Heart right ventricle (tissue), 16 donors: ENCODE data around the gene EBF3. TPM values are rescaled to one million over a fixed set of nuclear protein-coding genes. Genes with fewer than 3 reads are reported as not detected.

Experiments
- ATAC-seq, 8 donors: fragments of 200-7000 bp; cut with Tn5 transposase; one replicate each; pipeline ENCODE4 v1.9.1; 2020; ENCODE audit warnings: mild to moderate bottlenecking in 8 of 8, moderate library complexity in 8 of 8, moderate number of reproducible peaks in 1 of 8
- DNase-seq, 2 donors: peaks; one replicate each; pipeline ENCODE4 v3.0.0-alpha.2; 2020
- H3K27ac ChIP-seq, 10 donors: fragments of 200-600 bp; sonication (generic) in 2 of 10; one replicate each; pipeline versions ENCODE4 v1.5.0 to v1.8.0; 2020 to 2022; ENCODE audit warnings: mild to moderate bottlenecking in 3 of 10
- H3K27me3 ChIP-seq, 7 donors: fragments of 200-600 bp; one replicate each; pipeline ENCODE4 v1.8.0; 2021 to 2022; ENCODE audit warnings: mild to moderate bottlenecking in 2 of 7
- H3K36me3 ChIP-seq, 9 donors: fragments of 200-600 bp; sonication (generic) in 1 of 9; one replicate each; pipeline versions ENCODE4 v1.5.0 to v1.8.0; 2020 to 2022; ENCODE audit warnings: mild to moderate bottlenecking in 2 of 9
- H3K4me1 ChIP-seq, 9 donors: fragments of 200-600 bp; sonication (generic) in 1 of 9; one replicate each; pipeline versions ENCODE4 v1.5.0 to v1.8.0; 2020 to 2022; ENCODE audit warnings: mild to moderate bottlenecking in 4 of 9
- H3K4me3 ChIP-seq, 10 donors: fragments of 200-600 bp; sonication (generic) in 2 of 10; one replicate each; pipeline versions ENCODE4 v1.5.0 to v1.8.0; 2020 to 2022; ENCODE audit warnings: mild to moderate bottlenecking in 7 of 10, moderate library complexity in 2 of 10
- H3K9me3 ChIP-seq, 11 donors: fragments of 200-600 bp in 10 of 11; sonication (generic) in 2 of 11; one replicate each; pipeline versions ENCODE4 v1.5.0 to v1.8.0; 2013 to 2022; ENCODE audit warnings: mild to moderate bottlenecking in 2 of 11, control low read depth in 1 of 11, moderate library complexity in 1 of 11
- WGBS, 2 donors: extraction: QIAGEN DNeasy Blood & Tissue Kit; methylation state at CpG; one replicate each; pipeline ENCODE4 v1.1.7; 2013; ENCODE audit warnings: inconsistent platforms in 1 of 2; 5-methylcytosine and 5-hydroxymethylcytosine counted together
- intact Hi-C, 10 donors: fragments of 100-400 bp; cut with DNase I; formaldehyde crosslinking; loops; one replicate each; pipeline versions ENCODE4 v1.11.1 to v1.14.2; 2022
- polyA plus RNA-seq, 2 donors: library from polyadenylated mRNA; stranded (reverse); fragments of 200-250 nt; gene quantifications; one replicate each; pipeline ENCODE4 v1.2.3, GENCODE V29; 2013
- total RNA-seq, 10 donors: library from RNA; stranded (reverse); fragmentation: NEBNext Ultra II Directional in 3 of 10; extraction: Animal tissue kit (Norgen Biotek cat#: 25700) in 3 of 10; gene quantifications; one replicate each; pipeline versions ENCODE4 v1.2.1 to v1.2.4, GENCODE V29; 2021 to 2023
- TF ChIP-seq, protein P1 (sequence below), 9 donors: fragments of 200-600 bp; sonication (generic) in 2 of 9; IDR thresholded peaks; one replicate each; pipeline versions ENCODE4 v1.5.0 to v1.8.0; 2021 to 2022; ENCODE audit warnings: antibody characterized with exemption in 9 of 9, mild to moderate bottlenecking in 5 of 9, moderate library complexity in 1 of 9
- donor health status: Arrhythmogenic right ventricular cardiomyopathy.
- donor health status: ischemic (EF 13 %, LVEDD 7.1; RV severe dilation, severe dysfunction).
- donor health status: healthy with polysubstance abuse.
- donor health status: DM: no; HTN: yes; CAD: no.
- donor health status: DM: no; HTN: no; CAD: no.
- donor health status: ischemic (EF 25% LVEDD 6.9; RV normal size, moderate dysfunction).
- donor health status: ischemic (EF 25% LVEDD 5.7; RV mildly dilated, moderate dysfunction).
- donor health status: healthy.
- donor health status: DM: yes; HTN: yes; CAD: no.
- donor health status: Ischemic cardiomyopathy.
- donor health status: ischemic (EF 35%, LVEDD 5.7; RV mildly dilated, moderate dysfunction).
- donor health status: nonischemic (EF 11% LVEDD 7.7; RV severe dilation, severe dysfunction).
- donor health status: DM: yes; HTN: yes; CAD: no.
- donor health status: PGD.
- donor health status: ischemic (EF 29% LVEDD 5.4; RV normal size, mild dysfunction).
- donor health status: nonischemic (EF 23%, LVEDD 6.1; RV moderate dilation, normal function).

Gene EBF3
- total and polyA plus RNA-seq, 12 donors = 3.9 to 12.2 (median 5.6) TPM

- 50 to 51% methylated on average over 14 of the region's 14 CpGs for WGBS, 2 donors
- Histone ChIP-seq H3K27me3 (peaks cover 0 to 4% (median 0%) of the 10 kb centered on the region in 7 donors), H3K9me3 (no peaks in the 10 kb centered on the region), H3K4me3 (peak overlapping the region in 4 of 10 donors; percentile 1 to 45 (median 22)), H3K36me3 (no peaks in the 10 kb centered on the region), H3K4me1 (peaks cover 27 to 92% (median 70%) of the 10 kb centered on the region in 9 donors), H3K27ac (peak overlapping the region; percentile 42 to 95 (median 86))
- DNase-seq (no peak), ATAC-seq (no peak)
- intact Hi-C loops = loop anchor here in 3 of 10 donors (5.0 to 10.0 kb wide), 3 partner anchors 52 to 62 kb away; no protein-coding TSS in a partner anchor
- TF ChIP-seq, protein P1, sequence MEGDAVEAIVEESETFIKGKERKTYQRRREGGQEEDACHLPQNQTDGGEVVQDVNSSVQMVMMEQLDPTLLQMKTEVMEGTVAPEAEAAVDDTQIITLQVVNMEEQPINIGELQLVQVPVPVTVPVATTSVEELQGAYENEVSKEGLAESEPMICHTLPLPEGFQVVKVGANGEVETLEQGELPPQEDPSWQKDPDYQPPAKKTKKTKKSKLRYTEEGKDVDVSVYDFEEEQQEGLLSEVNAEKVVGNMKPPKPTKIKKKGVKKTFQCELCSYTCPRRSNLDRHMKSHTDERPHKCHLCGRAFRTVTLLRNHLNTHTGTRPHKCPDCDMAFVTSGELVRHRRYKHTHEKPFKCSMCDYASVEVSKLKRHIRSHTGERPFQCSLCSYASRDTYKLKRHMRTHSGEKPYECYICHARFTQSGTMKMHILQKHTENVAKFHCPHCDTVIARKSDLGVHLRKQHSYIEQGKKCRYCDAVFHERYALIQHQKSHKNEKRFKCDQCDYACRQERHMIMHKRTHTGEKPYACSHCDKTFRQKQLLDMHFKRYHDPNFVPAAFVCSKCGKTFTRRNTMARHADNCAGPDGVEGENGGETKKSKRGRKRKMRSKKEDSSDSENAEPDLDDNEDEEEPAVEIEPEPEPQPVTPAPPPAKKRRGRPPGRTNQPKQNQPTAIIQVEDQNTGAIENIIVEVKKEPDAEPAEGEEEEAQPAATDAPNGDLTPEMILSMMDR (IDR thresholded peaks at IDR 0.05) = no peak
Observed at GRCh38 chr10:129946859-129947258, 17.2 kb downstream of the EBF3 start.

- H3K36me3 ChIP-seq = no peaks in the 10 kb centered on the region
- H3K4me1 ChIP-seq = peaks cover 21 to 92% (median 63%) of the 10 kb centered on the region in 9 donors
- peaks cover 0 to 4% (median 0%) of the 10 kb centered on the region in 7 donors for H3K27me3 ChIP-seq
- peak overlapping the region; percentile 74 to 95 (median 86) for H3K27ac ChIP-seq
- 47 to 58% methylated on average over 26 of the region's 26 CpGs for WGBS, 2 donors
- no peaks in the 10 kb centered on the region for H3K9me3 ChIP-seq
- TF ChIP-seq, protein P1 (IDR thresholded peaks at IDR 0.05) = no peak
- intact Hi-C loops = loop anchor here in 3 of 10 donors (5.0 to 10.0 kb wide), 3 partner anchors 51 to 61 kb away; no protein-coding TSS in a partner anchor
- DNase-seq (no peak), ATAC-seq (peak; percentile 55 to 86 (median 75))
- H3K4me3 ChIP-seq = peak overlapping the region in 8 of 10 donors; percentile 1 to 45 (median 22)
Observed at GRCh38 chr10:129945941-129946760, 17.9 kb downstream of the EBF3 start.

DNA sequence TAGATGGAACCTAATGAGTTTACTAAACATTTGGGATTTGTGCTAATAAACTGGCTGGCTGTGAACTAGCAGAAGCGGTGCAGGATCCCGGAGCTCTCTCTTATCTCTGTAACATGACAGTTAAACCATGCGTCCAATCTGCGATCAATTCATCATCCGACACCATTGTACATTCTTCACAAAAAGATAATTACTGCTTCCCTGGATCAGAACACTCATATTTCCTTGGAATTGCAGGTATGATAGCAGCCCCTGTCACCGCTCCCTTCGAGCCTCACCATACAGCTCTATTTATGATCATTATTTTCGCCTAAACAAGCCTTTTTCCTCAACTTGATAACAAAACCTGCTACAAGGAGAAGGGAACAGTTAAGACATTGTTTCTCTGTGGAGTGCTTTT is 18.5 kb downstream of the EBF3 start:
- Histone ChIP-seq H3K27me3 (peaks cover 0 to 4% (median 0%) of the 10 kb centered on the region in 7 donors), H3K4me3 (peak overlapping the region in 6 of 10 donors; percentile 18 to 45 (median 28)), H3K9me3 (no peaks in the 10 kb centered on the region), H3K4me1 (peaks cover 16 to 92% (median 59%) of the 10 kb centered on the region in 9 donors), H3K36me3 (no peaks in the 10 kb centered on the region), H3K27ac (peak overlapping the region; percentile 74 to 95 (median 86))
- TF ChIP-seq, protein P1 (IDR thresholded peaks at IDR 0.05) = no peak
- intact Hi-C loops = loop anchor here in 3 of 10 donors (5.0 to 10.0 kb wide), 3 partner anchors 51 to 61 kb away; no protein-coding TSS in a partner anchor
- ATAC-seq = no peak
- WGBS, 2 donors = 51 to 57% methylated on average over 8 of the region's 8 CpGs
- no peak for DNase-seq

DNA sequence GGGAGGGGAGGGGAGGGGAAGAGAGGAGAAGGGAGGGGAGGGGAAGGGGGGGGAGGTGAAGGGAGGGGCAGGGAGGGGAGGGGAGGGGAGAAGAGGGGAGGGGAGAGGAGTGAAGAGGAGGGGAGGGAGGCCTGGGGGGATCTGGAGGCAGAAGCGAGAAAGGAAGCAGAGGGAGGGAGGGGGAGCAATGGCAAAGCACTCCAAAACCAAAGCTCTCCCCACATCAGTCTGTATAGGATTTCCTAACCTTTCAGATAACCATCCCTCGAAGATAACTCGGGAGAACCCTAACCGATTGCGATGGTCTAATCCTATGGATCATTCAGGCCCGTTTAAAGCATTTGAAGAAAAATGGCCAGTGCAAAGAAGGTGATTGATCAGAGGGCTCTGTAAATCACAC is 19.0 kb downstream of the EBF3 start:
- intact Hi-C loops = loop anchor here in 3 of 10 donors (5.0 to 10.0 kb wide), 3 partner anchors 50 to 60 kb away; no protein-coding TSS in a partner anchor
- TF ChIP-seq, protein P1 (IDR thresholded peaks at IDR 0.05) = no peak
- H3K27me3 ChIP-seq = peaks cover 0 to 4% (median 0%) of the 10 kb centered on the region in 7 donors
- H3K9me3 ChIP-seq = no peaks in the 10 kb centered on the region
- H3K4me3 ChIP-seq = peak overlapping the region in 6 of 10 donors; percentile 18 to 45 (median 28)
- no peak for DNase-seq
- ATAC-seq = peak in 3 of 8 donors; percentile 19 to 36 (median 24)
- WGBS, 2 donors = 49 to 50% methylated on average over 6 of the region's 6 CpGs
- H3K27ac ChIP-seq = peak overlapping the region; percentile 74 to 95 (median 86)
- peaks cover 18 to 93% (median 59%) of the 10 kb centered on the region in 9 donors for H3K4me1 ChIP-seq
- no peaks in the 10 kb centered on the region for H3K36me3 ChIP-seq
